Endothelial cell of umbilical vein (primary cell): Measurements from ENCODE around the gene COBLL1. TPM values are rescaled to one million over a fixed set of nuclear protein-coding genes. Genes with fewer than 3 reads are reported as not detected.

ENCODE experiments used
- BruUV-seq: library from RNA; stranded (reverse); fragments of 400-500 nt; replicated peaks from 2 replicates; lab custom pipeline; 2021; lab: Mats Ljungman, UMichigan
- CTCF ChIA-PET: fragments of 300-600, 350-600 bp; sonication (Branson Sonifier 250); formaldehyde crosslinking; loops from one replicate; lab custom pipeline; 2021; ENCODE audit warnings: antibody characterized with exemption, inconsistent platforms; lab: Charles Lee
- POLR2A ChIA-PET: fragments of 300-600, 350-600 bp; sonication (Branson Sonifier 250); formaldehyde crosslinking; loops from one replicate; lab custom pipeline; 2021; ENCODE audit warnings: antibody characterized with exemption, inconsistent platforms; lab: Charles Lee
- DNase-seq: peaks from one replicate; pipeline ENCODE4 v3.0.0-alpha.2; 2011; ENCODE audit warnings: low read depth, low spot score
- FAIRE-seq: peaks from 2 replicates; lab custom pipeline; 2011; peaks lifted over from hg19 to GRCh38; lab: Jason Lieb, UNC
- H2AFZ ChIP-seq: 2 replicates; pipeline ENCODE4 v1.6.0; 2012; ENCODE audit warnings: low read depth, low read length, control low read depth, inconsistent platforms
- H3K27ac ChIP-seq: 2 replicates; pipeline ENCODE4 v1.5.1; 2011; ENCODE audit warnings: low read depth, mild to moderate bottlenecking, control low read depth, low read length, moderate library complexity; ENCODE audit not compliant: insufficient read depth
- H3K27me3 ChIP-seq, 2 experiments: 2 replicates each; pipeline versions ENCODE4 v1.6.0 to v1.6.1; 2011; ENCODE audit warnings: low read length in 2 of 2, mixed read lengths in 1 of 2; ENCODE audit not compliant: control insufficient read depth in 2 of 2, insufficient read depth in 2 of 2
- H3K36me3 ChIP-seq, 2 experiments: 2 replicates in 1 of 2; 3 replicates in 1 of 2; pipeline ENCODE4 v1.5.1; 2011; ENCODE audit warnings: low read length in 2 of 2, mild to moderate bottlenecking in 1 of 2, moderate library complexity in 1 of 2; ENCODE audit not compliant: control insufficient read depth in 2 of 2, insufficient read depth in 2 of 2; ENCODE audit errors: extremely low read depth in 1 of 2
- H3K4me1 ChIP-seq: 3 replicates; pipeline ENCODE4 v1.5.1; 2011; ENCODE audit warnings: mild to moderate bottlenecking, low read length; ENCODE audit not compliant: control insufficient read depth, insufficient read depth; ENCODE audit errors: extremely low read depth
- H3K4me2 ChIP-seq: 2 replicates; pipeline ENCODE4 v1.6.1; 2011; ENCODE audit warnings: low read length, control low read depth, mixed read lengths; ENCODE audit not compliant: insufficient read depth
- H3K4me3 ChIP-seq, 3 experiments: fragments of 200-600 bp in 1 of 3; sonication (generic), shearing (Covaris generic) in 1 of 3; replicated peaks in 1 of 3; 2 replicates each; pipeline ENCODE4 v1.5.1; 2011 to 2016; ENCODE audit warnings: control low read depth in 3 of 3, low read length in 3 of 3, mild to moderate bottlenecking in 2 of 3, inconsistent platforms in 1 of 3, low read depth in 1 of 3, moderate library complexity in 1 of 3; ENCODE audit not compliant: insufficient read depth in 1 of 3
- H3K79me2 ChIP-seq: 2 replicates; pipeline ENCODE4 v1.6.0; 2012; ENCODE audit warnings: low read length, inconsistent platforms; ENCODE audit not compliant: control insufficient read depth, insufficient read depth
- H3K9ac ChIP-seq: replicated peaks from 2 replicates; pipeline ENCODE3; 2011; ENCODE audit warnings: low read length, control low read depth; ENCODE audit not compliant: insufficient read depth; ENCODE audit errors: extremely low read depth
- H3K9me1 ChIP-seq: replicated peaks from 3 replicates; pipeline ENCODE4 v1.6.0; 2011; ENCODE audit warnings: mild to moderate bottlenecking, low read length; ENCODE audit not compliant: control insufficient read depth, insufficient read depth; ENCODE audit errors: extremely low read depth
- H3K9me3 ChIP-seq: replicated peaks from 2 replicates; pipeline ENCODE4 v1.5.1; 2012; ENCODE audit warnings: low read length, inconsistent platforms; ENCODE audit not compliant: control insufficient read depth, insufficient read depth
- H4K20me1 ChIP-seq: replicated peaks from 2 replicates; pipeline ENCODE3; 2011; ENCODE audit warnings: mild to moderate bottlenecking, low read length; ENCODE audit not compliant: control insufficient read depth, insufficient read depth; ENCODE audit errors: extremely low read depth
- EZH2 ChIP-seq: IDR thresholded peaks from 2 replicates; pipeline ENCODE4 v1.6.1; 2012; ENCODE audit warnings: borderline replicate concordance, low read depth, mild to moderate bottlenecking, moderate library complexity, low read length, inconsistent platforms; ENCODE audit not compliant: severe bottlenecking
- FOS ChIP-seq: IDR thresholded peaks from 2 replicates; pipeline ENCODE4 v1.6.1; 2011; ENCODE audit warnings: mild to moderate bottlenecking, low read length, moderate library complexity, borderline replicate concordance; ENCODE audit not compliant: insufficient read depth
- GATA2 ChIP-seq: IDR thresholded peaks from 2 replicates; pipeline ENCODE4 v1.7.0; 2011; ENCODE audit warnings: low read depth, mild to moderate bottlenecking, moderate library complexity, mixed read lengths, low read length; ENCODE audit not compliant: insufficient read length, insufficient read depth
- JUN ChIP-seq: IDR thresholded peaks from 2 replicates; pipeline ENCODE4 v1.6.1; 2011; ENCODE audit warnings: borderline replicate concordance, low read depth; ENCODE audit not compliant: insufficient read length, insufficient read depth
- MYC ChIP-seq: IDR thresholded peaks from one replicate; pipeline ENCODE4 v1.6.1; 2011; ENCODE audit warnings: mild to moderate bottlenecking, low read depth, low read length
- POLR2A ChIP-seq: IDR thresholded peaks from 2 replicates; pipeline ENCODE4 v1.6.1; 2012; ENCODE audit warnings: low read depth, mild to moderate bottlenecking, control low read depth, low read length
- POLR2AphosphoS5 ChIP-seq: IDR thresholded peaks from 2 replicates; pipeline ENCODE4 v1.6.1; 2012; ENCODE audit warnings: low read depth, mild to moderate bottlenecking, control low read depth, low read length, moderate library complexity; ENCODE audit not compliant: insufficient read depth
- dilution Hi-C: fragments of 300-500 bp; cut with MboI; formaldehyde crosslinking; loops from one replicate; pipeline ENCODE4 v1.15.0; 2019; ENCODE audit warnings: low sequenced_read_pairs; ENCODE audit not compliant: extremely low pct_ligation_motif_present
- intact Hi-C: fragments of 100-400 bp; cut with micrococcal nuclease; formaldehyde crosslinking; loops from one replicate; pipeline ENCODE4 v1.10.0; 2022
- polyA plus RNA-seq, 4 experiments: library from polyadenylated mRNA; depleted of rRNA in 3 of 4; stranded (reverse) in 3 of 4; unstranded in 1 of 4; fragments of >200 nt; gene quantifications; 2 replicates each; pipeline versions ENCODE4 v1.2.1 to v1.2.3, GENCODE V29; 2011 to 2012; ENCODE audit warnings: missing spikeins in 1 of 4
- total RNA-seq: library from RNA; stranded (reverse); gene quantifications from 2 replicates; pipeline ENCODE4 v1.2.3, GENCODE V29; 2021
- TF ChIP-seq, protein P1 (sequence below): IDR thresholded peaks from 2 replicates; pipeline ENCODE4 v1.6.1; 2011; ENCODE audit not compliant: insufficient read depth, insufficient read length
- TF ChIP-seq, protein P2 (sequence below), 2 donors: IDR thresholded peaks; 1 replicate in 1 of 2; 2 replicates in 1 of 2; pipeline ENCODE4 v1.5.1; 2011; ENCODE audit warnings: low read length in 2 of 2, mild to moderate bottlenecking in 2 of 2, moderate library complexity in 2 of 2, control low read depth in 1 of 2, inconsistent platforms in 1 of 2, low read depth in 1 of 2; ENCODE audit not compliant: insufficient read depth in 1 of 2; ENCODE audit errors: extremely low read depth in 1 of 2

The COBLL1 gene
- total and polyA plus RNA-seq, 2 donors (not counting 3 experiments of a cell fraction or from before 2014, with no cell fraction given) = 9.1 to 38.4 TPM

DNA sequence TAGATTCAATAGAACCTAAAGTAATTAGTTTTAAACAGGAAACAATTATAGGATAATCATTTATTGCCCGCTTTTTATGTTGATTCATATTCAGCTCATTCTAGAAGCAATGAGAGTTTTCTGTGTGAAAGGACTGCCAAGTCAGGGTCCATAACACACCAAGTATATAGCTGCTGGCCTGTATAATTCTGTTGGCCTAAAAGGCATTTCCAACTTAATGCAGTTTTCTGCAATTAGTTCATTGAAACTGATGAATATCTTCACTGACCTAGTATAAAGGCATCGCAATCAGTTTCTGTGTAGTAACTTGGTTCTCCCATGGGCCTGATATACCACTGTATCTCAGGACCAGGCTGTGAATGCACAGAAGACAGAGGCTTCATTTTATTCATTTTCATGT is 151.3 kb downstream of the COBLL1 start:
- no peaks in the 10 kb centered on the region for H3K79me2 ChIP-seq

DNA sequence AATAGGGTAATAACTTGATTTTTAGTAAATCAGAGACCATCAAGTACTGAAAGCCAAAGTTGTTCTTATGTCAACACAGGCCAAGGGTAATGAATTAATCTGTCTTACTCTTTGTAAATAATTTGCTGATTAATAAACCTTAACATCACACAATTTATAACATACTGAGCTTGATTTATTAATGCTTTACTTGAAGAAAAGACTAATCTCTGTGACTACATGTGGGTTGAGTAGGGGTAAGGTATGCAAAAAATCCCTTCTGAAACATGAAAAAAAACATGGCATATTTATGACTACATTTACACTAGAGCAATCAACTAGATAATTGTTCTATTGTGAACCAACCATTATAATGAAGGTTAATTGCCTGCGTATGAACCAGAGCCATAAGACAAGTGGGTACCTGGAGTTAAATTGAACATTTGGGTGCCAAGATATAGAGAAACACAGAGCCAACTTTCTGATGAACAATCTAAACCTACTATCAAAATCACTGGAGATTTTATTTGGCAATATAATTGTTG is 152.7 kb downstream of the COBLL1 start:
- no peak overlapping the region for H3K4me2 ChIP-seq
- no peaks in the 10 kb centered on the region for H3K4me1 ChIP-seq
- H3K9me1 ChIP-seq = peaks cover 3% of the 10 kb centered on the region
- BruUV-seq = no TSS peak
- H3K4me3 ChIP-seq = no peak overlapping the region
- TF ChIP-seq JUN (no peak), POLR2A (no peak), POLR2AphosphoS5 (no peak), GATA2 (no peak), FOS (no peak), EZH2 (no peak), MYC (no peak)
- TF ChIP-seq, protein P1, sequence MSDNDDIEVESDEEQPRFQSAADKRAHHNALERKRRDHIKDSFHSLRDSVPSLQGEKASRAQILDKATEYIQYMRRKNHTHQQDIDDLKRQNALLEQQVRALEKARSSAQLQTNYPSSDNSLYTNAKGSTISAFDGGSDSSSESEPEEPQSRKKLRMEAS = no peak
- TF ChIP-seq, protein P2, sequence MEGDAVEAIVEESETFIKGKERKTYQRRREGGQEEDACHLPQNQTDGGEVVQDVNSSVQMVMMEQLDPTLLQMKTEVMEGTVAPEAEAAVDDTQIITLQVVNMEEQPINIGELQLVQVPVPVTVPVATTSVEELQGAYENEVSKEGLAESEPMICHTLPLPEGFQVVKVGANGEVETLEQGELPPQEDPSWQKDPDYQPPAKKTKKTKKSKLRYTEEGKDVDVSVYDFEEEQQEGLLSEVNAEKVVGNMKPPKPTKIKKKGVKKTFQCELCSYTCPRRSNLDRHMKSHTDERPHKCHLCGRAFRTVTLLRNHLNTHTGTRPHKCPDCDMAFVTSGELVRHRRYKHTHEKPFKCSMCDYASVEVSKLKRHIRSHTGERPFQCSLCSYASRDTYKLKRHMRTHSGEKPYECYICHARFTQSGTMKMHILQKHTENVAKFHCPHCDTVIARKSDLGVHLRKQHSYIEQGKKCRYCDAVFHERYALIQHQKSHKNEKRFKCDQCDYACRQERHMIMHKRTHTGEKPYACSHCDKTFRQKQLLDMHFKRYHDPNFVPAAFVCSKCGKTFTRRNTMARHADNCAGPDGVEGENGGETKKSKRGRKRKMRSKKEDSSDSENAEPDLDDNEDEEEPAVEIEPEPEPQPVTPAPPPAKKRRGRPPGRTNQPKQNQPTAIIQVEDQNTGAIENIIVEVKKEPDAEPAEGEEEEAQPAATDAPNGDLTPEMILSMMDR (IDR thresholded peaks at IDR 0.05; ENCODE audit: extremely low read depth in 1 of 2, insufficient read depth in 1 of 2, low read depth in 1 of 2, low read length in 2 of 2) = no peak
- no peak overlapping the region for H2AFZ ChIP-seq
- no peak overlapping the region for H3K27ac ChIP-seq
- no peaks in the 10 kb centered on the region for H3K27me3 ChIP-seq
- no peak for FAIRE-seq
- ChIA-PET CTCF (no interaction called here), POLR2A (no interaction called here)
- H3K9me3 ChIP-seq = no peaks in the 10 kb centered on the region
- no peaks in the 10 kb centered on the region for H4K20me1 ChIP-seq
- dilution Hi-C loops = no loop called here
- no peak overlapping the region for H3K9ac ChIP-seq
- no peaks in the 10 kb centered on the region for H3K79me2 ChIP-seq
- DNase-seq = no peak
- H3K36me3 ChIP-seq = peaks cover 2 to 4% of the 10 kb centered on the region in 2 experiments
- intact Hi-C loops = no loop called here

More for the DNA sequence above, 151.3 kb downstream of the COBLL1 start:
- no peaks in the 10 kb centered on the region for H3K4me1 ChIP-seq
- DNase-seq = no peak
- H3K9ac ChIP-seq = no peak overlapping the region
- dilution Hi-C loops = no loop called here
- H4K20me1 ChIP-seq = no peaks in the 10 kb centered on the region
- H3K36me3 ChIP-seq = peaks cover 4% of the 10 kb centered on the region in 2 experiments
- H3K4me2 ChIP-seq = no peak overlapping the region
- no TSS peak for BruUV-seq
- no peaks in the 10 kb centered on the region for H3K27me3 ChIP-seq
- H3K9me1 ChIP-seq = peaks cover 3% of the 10 kb centered on the region
- intact Hi-C loops = no loop called here
- H3K27ac ChIP-seq = no peak overlapping the region
- ChIA-PET POLR2A (no interaction called here), CTCF (interaction anchor here (1.8 kb wide), 1 partner anchor 90 kb away, joined by 6 read pairs; no protein-coding TSS in a partner anchor)
- no peak for TF ChIP-seq POLR2A
- TF ChIP-seq GATA2 = no peak
- H2AFZ ChIP-seq = no peak overlapping the region
- no peak for FAIRE-seq
- no peak overlapping the region for H3K4me3 ChIP-seq
- H3K9me3 ChIP-seq = no peaks in the 10 kb centered on the region
